HG03064 (cell line): ENCODE measurements around the gene PDGFC.

Experiments
- ATAC-seq: cut with Tn5 transposase; IDR thresholded peaks from one replicate; pipeline ENCODE4 v1.9.1; 2021; ENCODE audit warnings: low read depth; ENCODE audit not compliant: unreplicated experiment

PDGFC gene

DNA sequence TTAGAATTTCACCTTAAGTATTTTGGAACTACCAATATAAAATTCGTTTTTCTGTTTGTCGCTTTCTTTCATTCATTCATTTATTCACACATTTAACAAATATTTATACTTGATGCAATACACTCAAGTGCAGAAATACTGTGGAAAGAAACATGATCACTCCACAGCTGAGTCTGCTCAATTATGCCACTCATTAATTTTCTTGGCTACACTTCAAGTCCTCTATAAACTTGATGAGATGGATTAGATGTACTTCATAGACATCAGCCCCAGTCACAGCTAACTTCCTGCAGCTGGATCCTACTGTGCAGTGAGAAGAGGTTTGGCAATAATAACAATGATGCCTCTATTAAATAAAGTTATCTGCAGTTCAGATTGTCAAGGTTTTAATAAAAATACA lies 208.1 kb downstream of the PDGFC start:
- no peak for ATAC-seq

DNA sequence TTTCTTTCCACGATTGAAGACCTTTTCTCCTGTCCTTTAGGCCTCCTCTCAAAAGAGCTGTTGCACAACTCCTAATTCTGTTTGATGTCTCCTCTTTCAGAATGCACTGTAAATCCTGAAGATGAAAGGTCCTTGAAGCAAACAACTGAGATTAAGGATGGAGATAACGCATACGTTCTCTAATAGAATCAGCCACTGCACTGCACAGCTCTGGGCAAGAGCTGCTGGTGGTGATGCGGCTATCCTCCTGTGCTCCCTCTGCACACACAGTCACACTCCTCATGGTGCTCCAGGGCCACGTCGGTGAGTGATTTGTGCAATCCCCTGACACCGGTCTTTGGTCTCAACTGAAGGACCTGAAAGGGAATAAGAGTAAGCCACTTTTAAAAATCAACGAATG lies 208.7 kb downstream of the PDGFC start:
- ATAC-seq: no peak

DNA sequence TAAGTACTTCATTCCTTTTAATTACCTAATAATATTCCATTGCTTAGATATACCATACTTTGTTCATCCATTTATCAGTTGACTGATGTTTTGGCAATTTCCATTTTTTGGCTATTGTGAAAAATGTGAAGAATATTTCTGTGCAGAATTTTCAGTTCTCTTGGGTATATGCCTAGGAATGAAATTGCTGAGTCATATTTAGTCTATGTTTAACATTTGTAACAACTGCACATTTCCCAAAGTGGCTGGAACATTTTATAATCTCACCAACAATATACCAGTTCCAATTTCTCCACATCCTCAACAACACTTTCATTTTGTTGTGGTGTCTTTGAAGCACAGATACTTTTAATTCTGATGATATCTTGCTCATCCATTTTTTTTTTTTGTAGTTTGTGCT lies 215.5 kb downstream of the PDGFC start:
- ATAC-seq: no peak

DNA sequence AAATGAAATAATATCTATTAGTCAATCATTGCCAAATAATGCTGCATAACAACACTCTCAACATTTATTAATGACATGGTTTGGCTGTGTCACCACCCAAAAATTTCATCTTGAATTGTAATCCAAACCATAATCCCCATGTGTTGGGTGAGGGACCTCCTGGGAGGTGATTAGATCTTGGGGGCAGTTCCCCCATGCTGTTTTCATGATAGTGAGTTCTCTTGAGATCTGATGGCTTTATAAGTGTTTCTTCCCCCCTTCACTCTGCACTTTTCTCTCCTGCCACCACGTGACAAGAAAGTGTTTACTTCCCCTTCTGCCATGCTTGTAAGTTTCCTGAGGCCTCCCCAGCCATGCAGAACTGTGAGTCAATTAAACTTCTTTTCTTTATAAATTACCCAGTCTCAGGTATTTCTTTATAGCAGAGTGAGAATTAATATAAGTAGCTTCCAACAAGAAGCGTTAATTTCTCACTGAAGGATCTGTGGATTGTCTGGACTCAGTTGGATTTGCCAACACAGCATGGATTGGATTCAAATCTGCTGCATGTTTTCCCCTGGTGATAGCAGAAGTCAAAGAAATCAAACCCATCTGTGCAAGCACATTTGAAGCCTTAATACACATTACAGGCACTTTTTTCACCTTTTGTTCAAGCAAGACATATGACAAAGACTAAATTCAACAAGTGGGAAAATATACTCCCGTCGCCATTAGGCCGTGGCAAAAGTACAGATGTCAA lies 216.6 kb downstream of the PDGFC start:
- no peak for ATAC-seq

DNA sequence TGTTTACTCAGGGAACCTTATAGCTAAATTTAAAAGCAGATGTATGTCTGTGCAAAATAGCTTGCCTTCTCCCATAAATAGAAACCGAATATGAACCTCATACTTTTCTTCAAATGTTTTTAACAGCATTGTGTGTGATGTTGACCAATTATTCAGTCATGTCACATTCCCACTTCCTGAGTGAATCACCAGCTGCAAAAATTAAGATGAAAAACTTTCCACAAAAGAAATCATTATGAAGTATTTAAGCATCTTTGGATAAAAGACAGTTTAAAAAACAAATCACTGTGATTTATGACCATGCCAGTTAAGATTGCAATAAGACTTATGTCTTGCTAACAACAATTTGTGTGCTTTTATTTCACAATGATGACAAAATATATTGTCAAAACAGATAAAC lies 220.1 kb downstream of the PDGFC start:
- ATAC-seq: no peak

DNA sequence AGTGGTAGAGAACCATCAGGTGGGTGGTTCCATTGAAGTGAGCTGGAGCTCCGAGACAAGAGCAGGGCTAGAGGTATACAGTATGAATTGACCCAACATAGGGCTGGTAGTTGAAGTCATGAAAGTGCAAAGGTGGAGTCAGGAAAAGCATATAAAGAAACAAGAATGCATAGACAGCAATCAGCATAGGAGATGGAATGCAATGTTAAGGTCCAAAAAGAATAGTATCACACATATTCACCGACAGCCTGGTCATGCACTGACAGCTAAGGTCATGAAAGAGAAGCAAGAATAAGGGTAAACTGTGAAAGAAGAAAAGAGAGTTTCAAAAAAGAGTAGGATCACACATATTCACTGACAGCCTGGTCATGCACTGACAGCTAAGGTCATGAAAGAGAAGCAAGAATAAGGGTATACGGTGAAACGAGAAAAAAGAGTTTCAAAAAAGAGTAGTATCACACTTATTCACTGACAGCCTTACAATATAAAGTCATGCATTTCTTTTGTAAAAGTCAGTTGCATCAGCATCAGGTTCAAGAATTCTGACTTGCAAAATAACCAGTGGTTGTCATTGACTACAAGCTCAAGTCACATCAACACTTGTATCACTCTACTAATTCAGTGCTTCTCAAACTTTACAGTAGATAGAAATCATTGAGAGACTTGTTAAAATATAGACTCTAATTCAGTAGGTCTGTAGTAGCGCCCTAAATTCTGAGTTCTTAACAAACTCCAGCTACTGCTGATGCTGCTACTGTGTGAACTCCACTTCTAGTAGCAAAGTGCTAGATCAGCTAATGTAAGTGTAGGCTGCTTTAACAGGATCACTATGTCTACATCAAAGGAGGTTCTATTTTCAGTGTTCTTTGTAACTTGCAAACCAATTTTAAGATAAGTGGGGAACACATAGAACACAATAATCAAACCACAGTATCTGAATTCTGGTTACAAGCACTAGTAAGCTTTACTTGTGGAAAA lies 221.9 kb downstream of the PDGFC start:
- ATAC-seq: no peak

DNA sequence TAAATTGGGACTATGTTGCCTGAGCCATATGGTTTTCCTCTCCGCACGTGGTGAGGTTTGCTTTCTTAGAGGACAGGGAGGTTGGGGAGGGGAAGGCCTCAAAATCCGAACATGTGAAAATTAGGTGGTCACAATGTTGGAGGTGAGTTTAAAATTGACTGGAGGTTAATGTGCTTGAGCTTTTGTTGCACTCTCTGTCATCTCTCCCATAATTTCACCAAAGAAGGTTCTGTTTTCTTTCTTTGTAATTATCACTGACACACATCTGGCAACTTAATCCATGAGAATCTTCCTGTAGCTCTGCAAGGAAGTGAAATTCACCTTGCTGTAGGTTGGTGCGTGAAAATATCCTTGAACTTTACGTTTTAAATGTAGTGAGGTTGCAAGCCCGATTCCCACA lies 225.5 kb downstream of the PDGFC start:
- no peak for ATAC-seq

DNA sequence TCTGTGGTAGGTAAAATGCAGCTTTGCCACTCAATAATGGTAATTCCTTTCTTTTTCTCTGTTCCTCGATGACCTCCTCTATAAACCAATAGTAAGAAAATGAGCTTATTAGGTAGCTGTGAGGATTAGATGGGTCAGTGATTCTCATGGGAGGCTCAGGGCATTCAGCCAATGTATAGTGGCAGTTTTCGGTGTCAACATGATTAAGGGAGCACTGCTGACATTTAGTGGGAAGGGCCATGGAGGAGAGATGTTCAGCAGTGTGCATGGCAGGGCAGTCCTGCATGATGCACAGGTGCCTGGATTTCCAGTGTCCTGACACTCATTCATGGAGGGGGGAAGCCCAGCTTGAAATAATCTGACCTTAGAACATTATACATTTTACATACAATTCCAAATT lies 232.8 kb downstream of the PDGFC start:
- ATAC-seq: no peak

DNA sequence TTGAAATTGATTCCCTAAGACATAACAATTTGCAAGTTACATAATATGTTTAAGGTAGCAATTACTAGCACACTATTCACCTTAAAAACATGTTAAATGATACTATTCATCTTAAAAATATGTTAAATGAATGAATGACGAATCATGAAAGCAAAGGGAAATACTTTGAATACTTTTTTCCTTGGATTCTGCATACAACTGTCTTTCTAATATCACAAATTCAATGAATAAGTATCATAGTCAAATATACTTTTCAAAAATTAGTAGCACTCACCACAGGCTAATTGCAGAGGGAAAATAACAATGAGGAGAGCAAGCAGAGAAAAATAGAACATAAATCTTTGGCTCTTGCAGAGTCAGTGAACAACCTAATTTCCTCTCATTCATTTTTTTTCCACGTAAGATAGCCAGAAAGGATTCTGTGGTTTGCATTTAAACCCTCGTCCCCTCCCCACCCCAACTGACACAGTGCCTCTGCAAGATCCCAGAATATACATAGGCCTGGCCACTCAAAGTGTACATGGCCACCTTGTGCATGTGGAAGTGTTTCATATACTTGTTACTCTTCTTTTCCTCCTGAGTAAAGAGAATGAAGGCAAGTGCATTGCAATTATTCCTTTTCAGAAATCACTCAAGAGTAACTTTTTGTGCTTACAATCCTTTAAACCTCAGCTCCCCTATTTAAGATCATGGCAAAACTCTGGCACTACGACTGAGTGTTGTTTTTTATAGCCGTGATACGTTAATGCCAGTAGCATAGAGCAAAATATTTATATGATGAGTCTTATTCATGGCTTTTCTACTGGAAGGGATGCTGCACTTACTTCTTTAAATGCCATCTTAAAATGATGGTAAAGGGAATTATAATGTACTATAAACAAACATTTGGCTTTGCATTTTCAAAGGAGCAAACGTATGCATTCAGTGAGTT lies 236.4 kb downstream of the PDGFC start:
- ATAC-seq: no peak

DNA sequence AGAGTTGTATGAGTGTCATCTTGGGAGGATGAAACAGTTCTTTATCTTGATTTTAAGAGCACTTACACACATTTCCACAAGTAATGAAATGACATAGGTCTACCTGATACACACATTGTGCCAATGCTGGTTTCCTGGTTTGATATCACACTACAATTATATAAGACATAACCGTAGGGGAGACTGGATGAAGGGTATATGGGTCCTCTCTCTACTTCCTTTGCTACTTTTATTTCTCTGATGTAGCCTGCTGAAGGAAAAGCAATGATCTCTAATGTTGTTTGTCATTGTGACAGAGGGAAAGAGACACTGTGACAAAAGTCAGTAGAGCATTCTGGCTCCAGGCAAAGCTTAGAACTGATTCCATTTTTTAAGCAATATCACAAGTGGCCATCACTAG lies 238.0 kb downstream of the PDGFC start:
- ATAC-seq: no peak

DNA sequence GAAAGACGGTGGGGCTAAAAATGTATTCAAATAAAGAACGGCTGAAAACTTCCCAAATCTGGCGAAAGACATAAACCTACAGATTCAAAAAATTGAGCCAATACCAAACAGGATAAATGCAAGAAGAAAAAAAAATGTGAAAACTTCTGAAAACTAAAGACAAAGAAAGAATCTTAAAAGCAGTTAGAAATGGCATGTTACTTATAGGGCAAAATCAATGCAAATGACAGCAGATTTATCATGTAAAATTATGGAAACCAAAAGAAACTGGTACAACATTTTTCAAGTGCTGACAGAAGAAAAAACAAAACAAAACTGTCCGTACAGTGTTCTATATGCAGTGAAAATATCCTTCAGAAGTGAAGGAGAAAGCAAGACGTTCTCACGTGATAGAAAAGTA lies 239.0 kb downstream of the PDGFC start:
- no peak for ATAC-seq

DNA sequence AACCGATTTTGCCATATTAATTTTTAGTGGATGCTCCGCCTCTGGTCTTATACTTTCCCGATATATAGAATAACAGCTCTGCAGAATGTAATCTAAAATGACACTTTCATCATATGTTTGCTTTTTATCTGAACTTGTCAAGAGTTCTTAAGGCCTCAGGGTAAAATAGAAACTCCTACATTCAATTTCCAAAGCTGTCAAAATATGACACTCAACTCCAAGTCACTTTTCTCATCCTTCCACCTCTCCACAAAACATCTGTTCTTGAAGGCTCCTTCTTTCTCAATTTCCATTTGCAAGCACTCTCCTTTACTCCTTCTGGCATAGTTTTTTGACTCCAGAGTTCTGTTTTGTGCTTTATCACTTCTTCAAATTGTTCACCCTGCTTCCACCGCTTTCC lies 242.2 kb downstream of the PDGFC start:
- no peak for ATAC-seq

DNA sequence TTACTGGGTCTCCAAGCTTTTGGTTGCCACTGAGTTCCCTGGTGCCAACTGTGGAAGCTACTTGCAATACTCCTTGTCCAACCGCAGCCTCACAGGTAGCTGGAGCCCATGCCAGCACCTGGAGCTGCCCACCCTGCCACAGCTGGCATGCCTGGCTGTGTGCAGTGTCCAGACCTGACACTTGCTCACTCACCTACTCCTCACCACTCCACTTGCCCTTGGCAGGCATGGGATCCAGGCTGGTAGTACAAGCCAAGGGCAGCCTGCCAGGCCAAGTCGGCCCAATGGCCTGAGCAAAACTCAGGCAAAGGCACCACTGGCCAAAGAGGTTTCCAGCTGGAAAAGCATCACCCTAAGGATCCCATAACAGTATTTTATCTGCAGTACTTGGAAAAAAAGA lies 246.3 kb downstream of the PDGFC start:
- no peak for ATAC-seq

DNA sequence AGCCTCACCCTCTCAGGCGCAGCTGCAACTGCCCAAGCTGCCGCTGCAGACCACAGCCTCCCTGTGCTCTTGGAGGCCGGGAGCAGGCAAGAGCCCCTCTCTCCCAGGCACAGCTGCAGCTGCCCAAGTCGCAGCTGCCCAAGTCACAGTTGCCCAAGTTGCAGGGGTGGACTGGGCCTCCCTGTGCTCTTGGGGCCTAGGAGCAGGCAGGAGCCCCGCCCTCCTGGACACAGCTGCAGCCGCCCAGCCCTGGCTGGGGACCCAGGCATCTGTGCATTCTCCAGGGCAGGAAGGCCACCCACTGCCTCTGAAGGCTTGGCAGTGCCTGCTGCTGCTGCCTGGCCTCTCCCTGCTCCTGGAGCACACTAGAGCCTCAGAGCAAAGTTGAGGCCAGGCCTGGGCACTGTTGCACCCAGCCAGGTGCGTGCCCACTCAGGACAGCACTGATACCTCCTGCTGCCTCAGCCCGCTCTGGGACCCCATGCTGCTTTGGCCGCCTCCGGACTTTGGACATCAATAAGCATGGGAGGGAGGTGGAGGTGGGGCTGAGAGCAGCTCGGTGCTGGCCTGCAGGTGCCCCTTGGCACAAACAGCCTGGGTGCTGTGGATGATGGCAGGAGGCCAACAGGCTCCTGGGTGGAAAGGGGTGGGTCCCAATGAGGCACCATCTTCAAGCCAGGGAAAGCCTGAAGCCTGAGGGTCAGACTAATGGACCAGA lies 247.5 kb downstream of the PDGFC start:
- no peak for ATAC-seq

DNA sequence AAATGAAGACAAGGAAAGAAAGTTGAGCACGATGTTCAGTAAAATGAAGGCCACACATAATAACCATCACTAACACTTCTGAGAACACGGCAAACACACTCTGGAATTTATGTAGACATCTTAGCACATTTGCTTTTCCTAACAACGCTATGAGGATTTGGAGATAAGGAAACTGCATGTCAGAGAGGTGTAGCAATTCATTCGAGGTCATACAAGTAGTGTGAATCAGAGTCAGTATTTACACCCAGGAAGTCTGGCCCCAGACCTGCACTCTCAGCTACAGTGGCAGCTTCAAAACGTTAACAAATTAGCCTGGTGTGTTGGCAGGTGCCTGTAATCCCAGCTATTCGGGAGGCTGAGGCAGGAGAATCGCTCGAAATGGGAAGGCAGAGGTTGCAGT lies 253.4 kb downstream of the PDGFC start:
- ATAC-seq: no peak

DNA sequence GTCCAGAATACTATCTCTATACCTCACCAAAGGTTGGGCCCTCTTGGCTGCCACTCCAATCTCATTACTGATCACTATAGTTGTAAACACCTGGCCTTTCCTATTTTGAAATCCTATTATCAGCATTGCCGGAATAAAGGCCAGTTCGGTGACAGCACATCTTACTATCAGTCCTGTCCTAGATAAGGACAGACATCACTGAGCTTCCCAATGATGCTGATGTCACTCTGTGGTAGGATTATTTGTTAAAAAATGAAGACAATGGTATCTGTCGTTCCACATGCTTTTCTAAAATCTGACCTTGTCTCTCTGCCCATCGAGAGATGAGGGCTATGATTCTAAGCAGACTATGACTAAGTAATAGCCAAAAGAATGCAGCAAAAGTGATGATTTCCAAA lies 260.4 kb downstream of the PDGFC start:
- no peak for ATAC-seq
